Liver (tissue), 9 donors: ENCODE measurements around the gene WWOX. TPM values are rescaled to one million over a fixed set of nuclear protein-coding genes. Genes with fewer than 3 reads are reported as not detected.

Experiments used
- DNase-seq: peaks from one replicate; pipeline ENCODE4 v3.0.0-alpha.2; 2017; ENCODE audit warnings: low spot score
- H3K27ac ChIP-seq, 2 donors: one replicate each; pipeline ENCODE4 v1.7.0; 2013; ENCODE audit warnings: inconsistent platforms in 2 of 2, low read length in 2 of 2, control low read depth in 1 of 2, low read depth in 1 of 2, mild to moderate bottlenecking in 1 of 2
- H3K27me3 ChIP-seq, 4 donors: one replicate each; pipeline versions ENCODE4 v1.6.1 to v1.7.0; 2013; ENCODE audit warnings: low read length in 3 of 4, inconsistent platforms in 1 of 4, mild to moderate bottlenecking in 1 of 4, moderate library complexity in 1 of 4; ENCODE audit not compliant: control insufficient read depth in 4 of 4, insufficient read depth in 4 of 4
- H3K36me3 ChIP-seq, 4 donors: one replicate each; pipeline versions ENCODE4 v1.6.1 to v1.7.0; 2013; ENCODE audit warnings: low read length in 3 of 4, mild to moderate bottlenecking in 3 of 4, low read depth in 1 of 4, moderate library complexity in 1 of 4; ENCODE audit not compliant: control insufficient read depth in 4 of 4, insufficient read depth in 3 of 4
- H3K4me1 ChIP-seq, 4 donors: one replicate each; pipeline versions ENCODE4 v1.6.1 to v1.7.0; 2013; ENCODE audit warnings: low read length in 3 of 4, mild to moderate bottlenecking in 3 of 4, moderate library complexity in 1 of 4; ENCODE audit not compliant: control insufficient read depth in 4 of 4, insufficient read depth in 4 of 4
- H3K4me3 ChIP-seq, 3 donors: one replicate each; pipeline versions ENCODE4 v1.6.1 to v1.7.0; 2013; ENCODE audit warnings: low read length in 3 of 3, control low read depth in 1 of 3, low read depth in 1 of 3, mild to moderate bottlenecking in 1 of 3
- H3K9ac ChIP-seq, 2 donors: one replicate each; pipeline ENCODE4 v1.7.0; 2013; ENCODE audit warnings: low read length in 2 of 2, mild to moderate bottlenecking in 2 of 2, moderate library complexity in 2 of 2, control low read depth in 1 of 2, low read depth in 1 of 2
- H3K9me3 ChIP-seq, 4 donors: one replicate each; pipeline versions ENCODE4 v1.6.1 to v1.7.0; 2013; ENCODE audit warnings: low read length in 3 of 4; ENCODE audit not compliant: control insufficient read depth in 4 of 4
- CTCF ChIP-seq: fragments of 150-350 bp; IDR thresholded peaks from 2 replicates; pipeline ENCODE4 v1.5.1; 2017; ENCODE audit warnings: improper control_type of control experiment, low read depth, low read length; ENCODE audit not compliant: missing input control
- EGR1 ChIP-seq, 2 donors: IDR thresholded peaks; 2 replicates each; pipeline ENCODE4 v1.6.1; 2016 to 2018; ENCODE audit warnings: antibody characterized with exemption in 2 of 2, low read depth in 2 of 2
- FOXA1 ChIP-seq: IDR thresholded peaks from 2 replicates; pipeline ENCODE4 v1.6.1; 2016; ENCODE audit warnings: antibody characterized with exemption
- FOXA2 ChIP-seq: IDR thresholded peaks from 2 replicates; pipeline ENCODE4 v1.6.1; 2016; ENCODE audit warnings: antibody characterized with exemption
- GABPA ChIP-seq, 2 donors: IDR thresholded peaks in 1 of 2; conservative IDR thresholded peaks in 1 of 2; 2 replicates each; pipeline ENCODE4 v1.6.1; 2016; ENCODE audit warnings: antibody characterized with exemption in 2 of 2, mild to moderate bottlenecking in 1 of 2, moderate library complexity in 1 of 2
- HNF4G ChIP-seq: IDR thresholded peaks from 2 replicates; pipeline ENCODE4 v1.6.1; 2016; ENCODE audit warnings: antibody characterized with exemption
- RAD21 ChIP-seq, 2 donors: IDR thresholded peaks; 2 replicates each; pipeline ENCODE4 v1.6.1; 2016; ENCODE audit warnings: antibody characterized with exemption in 2 of 2, mild to moderate bottlenecking in 2 of 2
- REST ChIP-seq: IDR thresholded peaks from 2 replicates; pipeline ENCODE4 v1.6.1; 2016; ENCODE audit warnings: antibody characterized with exemption, mild to moderate bottlenecking
- SP1 ChIP-seq: IDR thresholded peaks from 2 replicates; pipeline ENCODE4 v1.6.1; 2018; ENCODE audit warnings: antibody characterized with exemption, mild to moderate bottlenecking
- YY1 ChIP-seq: IDR thresholded peaks from 2 replicates; pipeline ENCODE4 v1.6.1; 2016; ENCODE audit warnings: antibody characterized with exemption, mild to moderate bottlenecking
- ZBTB33 ChIP-seq: IDR thresholded peaks from 2 replicates; pipeline ENCODE4 v1.6.1; 2016; ENCODE audit warnings: antibody characterized with exemption
- WGBS: extraction: QIAGEN DNeasy Blood & Tissue Kit; methylation state at CpG from one replicate; pipeline ENCODE4 v1.1.7; 2013; 5-methylcytosine and 5-hydroxymethylcytosine counted together
- polyA plus RNA-seq, 2 donors: library from polyadenylated mRNA; stranded (reverse) in 1 of 2; unstranded in 1 of 2; fragments of 200-250 nt in 1 of 2; fragments of >200 nt in 1 of 2; fragmentation: Nextera tagmentation in 1 of 2; extraction: Ambion mirVana in 1 of 2; gene quantifications; one replicate each; pipeline versions ENCODE4 v1.2.1 to v1.2.3, GENCODE V29; 2013 to 2015
- total RNA-seq, 2 donors: library from RNA; depleted of rRNA; stranded (reverse); fragments of >200 nt; gene quantifications; one replicate each; pipeline ENCODE4 v1.2.3, GENCODE V29; 2014
- donor health status: healthy.
- donor health status: healthy.
- donor health status: healthy.
- donor health status: healthy.
- donor health status: healthy.

The WWOX gene
- total and polyA plus RNA-seq, 4 donors = 9.8 to 46.0 (median 15.3) TPM

GRCh38 chr16:78200623-78201096 lies 101.2 kb downstream of the WWOX start:
- Histone ChIP-seq H3K4me1 (peaks cover 2 to 5% (median 4%) of the 10 kb centered on the region in 4 donors), H3K36me3 (no peaks in the 10 kb centered on the region), H3K27ac (no peak overlapping the region), H3K9ac (no peak overlapping the region), H3K4me3 (no peak overlapping the region), H3K27me3 (no peaks in the 10 kb centered on the region), H3K9me3 (no peaks in the 10 kb centered on the region)
- no peak for DNase-seq
- no peak for TF ChIP-seq RAD21 (IDR thresholded peaks at IDR 0.05)
- no peak for TF ChIP-seq EGR1 (IDR thresholded peaks at IDR 0.05; ENCODE audit: low read depth in 2 of 2)
- TF ChIP-seq REST = no peak
- no peak for TF ChIP-seq CTCF
- no peak for TF ChIP-seq YY1
- no peak for TF ChIP-seq SP1
- no peak for TF ChIP-seq HNF4G
- no peak for TF ChIP-seq FOXA2
- WGBS = 46% methylated on average over 6 of the region's 6 CpGs

GRCh38 chr16:78205506-78205905 lies 106.1 kb downstream of the WWOX start:
- Histone ChIP-seq H3K27ac (no peak overlapping the region), H3K36me3 (no peaks in the 10 kb centered on the region), H3K9me3 (no peaks in the 10 kb centered on the region), H3K4me3 (no peak overlapping the region), H3K27me3 (no peaks in the 10 kb centered on the region), H3K9ac (no peak overlapping the region), H3K4me1 (peaks cover 4 to 16% (median 6%) of the 10 kb centered on the region in 4 donors)
- no peak for DNase-seq
- 92% methylated on average over 3 of the region's 3 CpGs for WGBS
- TF ChIP-seq CTCF (no peak), ZBTB33 (no peak), FOXA2 (no peak), FOXA1 (no peak), YY1 (no peak), SP1 (no peak), GABPA (IDR thresholded peaks at IDR 0.05 in 1 of 2, conservative IDR thresholded peaks at IDR 0.05 in 1 of 2) (no peak)
